Measurements from ENCODE around the gene SNRNP35. TPM values are rescaled to one million over a fixed set of nuclear protein-coding genes. Genes with fewer than 3 reads are reported as not detected.

The SNRNP35 gene
- total RNA-seq, 3 donors from 2014 or later (not counting 1 experiment from before 2014, with no cell fraction given), result 25.6 to 34.8 (median 28.7) TPM

GRCh38 chr12:123441523-123442164, 16.3 kb upstream of the SNRNP35 start:
- no peak for DNase-seq
- intact Hi-C loops (cut with micrococcal nuclease), result no loop called here
- TF ChIP-seq, protein P1, sequence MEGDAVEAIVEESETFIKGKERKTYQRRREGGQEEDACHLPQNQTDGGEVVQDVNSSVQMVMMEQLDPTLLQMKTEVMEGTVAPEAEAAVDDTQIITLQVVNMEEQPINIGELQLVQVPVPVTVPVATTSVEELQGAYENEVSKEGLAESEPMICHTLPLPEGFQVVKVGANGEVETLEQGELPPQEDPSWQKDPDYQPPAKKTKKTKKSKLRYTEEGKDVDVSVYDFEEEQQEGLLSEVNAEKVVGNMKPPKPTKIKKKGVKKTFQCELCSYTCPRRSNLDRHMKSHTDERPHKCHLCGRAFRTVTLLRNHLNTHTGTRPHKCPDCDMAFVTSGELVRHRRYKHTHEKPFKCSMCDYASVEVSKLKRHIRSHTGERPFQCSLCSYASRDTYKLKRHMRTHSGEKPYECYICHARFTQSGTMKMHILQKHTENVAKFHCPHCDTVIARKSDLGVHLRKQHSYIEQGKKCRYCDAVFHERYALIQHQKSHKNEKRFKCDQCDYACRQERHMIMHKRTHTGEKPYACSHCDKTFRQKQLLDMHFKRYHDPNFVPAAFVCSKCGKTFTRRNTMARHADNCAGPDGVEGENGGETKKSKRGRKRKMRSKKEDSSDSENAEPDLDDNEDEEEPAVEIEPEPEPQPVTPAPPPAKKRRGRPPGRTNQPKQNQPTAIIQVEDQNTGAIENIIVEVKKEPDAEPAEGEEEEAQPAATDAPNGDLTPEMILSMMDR (IDR thresholded peaks at IDR 0.05), result no peak
- Mint-ChIP-seq H3K9me3 (no peaks in the 10 kb centered on the region), H3K27me3 (ENCODE audit: low read depth in 2 of 2) (no peaks in the 10 kb centered on the region), H3K27ac (no peak overlapping the region), H3K4me3 (no peak overlapping the region), H3K4me1 (peaks cover 6 to 14% of the 10 kb centered on the region in 2 donors), H3K36me3 (no peaks in the 10 kb centered on the region)
- no peaks in the 10 kb centered on the region for H3K36me3 ChIP-seq (ENCODE audit: control insufficient read depth, insufficient read depth, low read length)
- no peak overlapping the region for H3K4me3 ChIP-seq (ENCODE audit: low read length)
- 82% methylated on average over 13 of the region's 13 CpGs for WGBS (ENCODE audit: insufficient coverage)
- H3K27ac ChIP-seq (ENCODE audit: low read length), result no peak overlapping the region
- no peaks in the 10 kb centered on the region for H3K9me3 ChIP-seq (ENCODE audit: control insufficient read depth, insufficient read depth, low read length)
- peaks cover 16% of the 10 kb centered on the region for H3K4me1 ChIP-seq (ENCODE audit: control insufficient read depth, insufficient read depth, low read length)
- H3K27me3 ChIP-seq (ENCODE audit: control insufficient read depth, insufficient read depth, low read length), result no peaks in the 10 kb centered on the region
- ATAC-seq, result no peak

- Mint-ChIP-seq H3K4me3 (no peak overlapping the region), H3K27ac (no peak overlapping the region), H3K9me3 (no peaks in the 10 kb centered on the region), H3K4me1 (peaks cover under 1 to 5% of the 10 kb centered on the region in 2 donors), H3K36me3 (no peaks in the 10 kb centered on the region), H3K27me3 (ENCODE audit: low read depth in 2 of 2) (no peaks in the 10 kb centered on the region)
- no peak overlapping the region for H3K4me3 ChIP-seq (ENCODE audit: low read length)
- no peaks in the 10 kb centered on the region for H3K9me3 ChIP-seq (ENCODE audit: control insufficient read depth, insufficient read depth, low read length)
- WGBS (ENCODE audit: insufficient coverage), result 70% methylated on average over 3 of the region's 4 CpGs
- peaks cover 16% of the 10 kb centered on the region for H3K4me1 ChIP-seq (ENCODE audit: control insufficient read depth, insufficient read depth, low read length)
- DNase-seq (no peak), ATAC-seq (no peak)
- TF ChIP-seq, protein P1 (IDR thresholded peaks at IDR 0.05), result no peak
- H3K27ac ChIP-seq (ENCODE audit: low read length), result no peak overlapping the region
- intact Hi-C loops (cut with micrococcal nuclease), result no loop called here
- no peaks in the 10 kb centered on the region for H3K36me3 ChIP-seq (ENCODE audit: control insufficient read depth, insufficient read depth, low read length)
- H3K27me3 ChIP-seq (ENCODE audit: control insufficient read depth, insufficient read depth, low read length), result no peaks in the 10 kb centered on the region
Observed at GRCh38 chr12:123442774-123443173, 15.2 kb upstream of the SNRNP35 start.

DNA sequence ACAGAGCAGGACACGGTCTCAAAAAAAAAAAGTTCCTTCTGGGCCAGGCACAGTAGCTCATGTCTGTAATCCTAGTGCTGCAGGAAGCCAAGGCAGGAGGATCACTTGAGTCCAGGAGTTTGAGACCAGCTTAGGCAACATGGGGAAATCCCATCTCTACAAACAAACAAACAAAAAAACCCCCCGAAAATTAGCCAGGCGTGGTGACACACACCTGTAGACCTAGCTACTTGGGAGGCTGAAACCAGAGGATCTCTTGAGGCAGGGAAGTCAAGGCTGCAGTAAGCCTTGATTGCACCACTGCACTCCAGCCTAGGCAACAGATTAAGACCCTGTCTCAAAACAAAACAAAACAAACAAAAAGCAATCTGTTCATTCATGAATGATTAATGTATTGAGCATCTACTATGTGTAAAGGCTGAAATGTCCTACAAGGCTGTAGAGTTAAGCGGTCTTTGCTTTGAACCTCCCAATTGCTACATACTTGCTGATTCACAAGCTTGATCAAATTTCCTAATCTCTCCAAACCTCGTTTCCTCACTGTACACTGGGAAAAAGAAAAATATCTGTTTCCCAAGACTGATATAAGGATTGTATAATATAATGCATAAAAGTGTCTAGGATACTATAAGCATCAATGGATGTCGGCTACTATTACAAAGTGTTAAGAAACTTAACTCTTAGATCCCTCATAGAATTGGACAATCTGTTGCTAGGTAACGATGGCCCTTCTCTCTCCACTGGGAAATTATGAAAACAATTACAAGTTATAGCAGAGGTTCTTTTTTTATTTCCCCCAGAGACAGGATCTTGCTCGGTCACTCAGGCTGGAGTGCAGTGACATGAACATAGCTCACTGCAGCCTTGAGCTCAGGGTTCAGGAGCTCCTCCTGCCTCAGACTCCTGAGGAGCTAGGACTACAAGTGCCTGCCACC, 13.6 kb upstream of the SNRNP35 start:
- intact Hi-C loops (cut with micrococcal nuclease), result no loop called here

More for the DNA sequence above, 13.6 kb upstream of the SNRNP35 start:
- H3K27me3 ChIP-seq (ENCODE audit: control insufficient read depth, insufficient read depth, low read length), result no peaks in the 10 kb centered on the region
- H3K9me3 ChIP-seq (ENCODE audit: control insufficient read depth, insufficient read depth, low read length), result no peaks in the 10 kb centered on the region
- H3K27ac ChIP-seq (ENCODE audit: low read length), result no peak overlapping the region
- Mint-ChIP-seq H3K9me3 (no peaks in the 10 kb centered on the region), H3K27me3 (ENCODE audit: low read depth in 2 of 2) (no peaks in the 10 kb centered on the region), H3K27ac (no peak overlapping the region), H3K36me3 (no peaks in the 10 kb centered on the region), H3K4me3 (no peak overlapping the region), H3K4me1 (peaks cover 9 to 14% of the 10 kb centered on the region in 2 donors)
- DNase-seq (no peak), ATAC-seq (no peak)
- 87% methylated on average over 4 of the region's 8 CpGs for WGBS (ENCODE audit: insufficient coverage)
- H3K4me3 ChIP-seq (ENCODE audit: low read length), result no peak overlapping the region
- TF ChIP-seq, protein P1 (IDR thresholded peaks at IDR 0.05), result no peak
- H3K4me1 ChIP-seq (ENCODE audit: control insufficient read depth, insufficient read depth, low read length), result peaks cover 27% of the 10 kb centered on the region
- no peaks in the 10 kb centered on the region for H3K36me3 ChIP-seq (ENCODE audit: control insufficient read depth, insufficient read depth, low read length)
